HG02571 (cell line): ENCODE measurements around the gene NOP10.
"Not testable (repeated sequence)": the region's sequence is repeated elsewhere in the genome, so short reads cannot be mapped to it uniquely, and the experiment has no call there.

ENCODE experiments used
- ATAC-seq: cut with Tn5 transposase; IDR thresholded peaks from one replicate; pipeline ENCODE4 v1.9.1; 2021; ENCODE audit warnings: mild to moderate bottlenecking, moderate library complexity; ENCODE audit not compliant: unreplicated experiment

The NOP10 gene

GRCh38 chr15:34342737-34343575, at the start of gene NOP10, which contains the start of gene NUTM1:
Gene NOP10 (minus strand): TSS chr15:34343136. CDS start chr15:34343073, 63 bp downstream.
Gene NUTM1 (plus strand): TSS chr15:34343315. CDS start chr15:34343697, 382 bp downstream.
- peak; percentile 89 for ATAC-seq

- not testable (repeated sequence) for ATAC-seq
Measured at GRCh38 chr15:34389594-34390086, 46.7 kb upstream of the NOP10 start.

GRCh38 chr15:34381829-34382521, 39.0 kb upstream of the NOP10 start:
- ATAC-seq = not testable (repeated sequence)

DNA sequence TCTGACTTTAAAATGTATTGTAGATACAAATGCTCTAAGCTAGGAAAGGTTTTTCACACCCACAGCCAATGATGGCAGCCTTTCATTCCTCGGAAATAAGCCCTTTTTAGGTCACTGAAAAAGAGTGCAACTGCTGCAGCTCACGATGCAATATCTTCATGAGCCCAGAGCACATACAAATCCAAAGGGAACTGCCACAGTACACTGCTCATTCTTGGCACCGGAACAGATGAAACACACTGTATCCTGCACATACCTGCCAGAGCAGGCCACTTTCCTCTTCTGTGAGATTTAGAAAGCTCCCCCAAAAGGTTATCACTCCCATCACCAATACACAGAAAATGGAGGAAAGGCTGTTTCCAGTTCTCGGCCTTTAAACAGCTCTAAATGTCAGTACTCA, 37.6 kb upstream of the NOP10 start:
- not testable (repeated sequence) for ATAC-seq

- ATAC-seq = no peak
Measured at GRCh38 chr15:34376856-34377255, 33.9 kb upstream of the NOP10 start.

- not testable (repeated sequence) for ATAC-seq
Measured at GRCh38 chr15:34375541-34375940, 32.6 kb upstream of the NOP10 start.

- no peak for ATAC-seq
Measured at GRCh38 chr15:34374816-34375215, 31.9 kb upstream of the NOP10 start.

- ATAC-seq = no peak
Measured at GRCh38 chr15:34373951-34374350, 31.0 kb upstream of the NOP10 start.

DNA sequence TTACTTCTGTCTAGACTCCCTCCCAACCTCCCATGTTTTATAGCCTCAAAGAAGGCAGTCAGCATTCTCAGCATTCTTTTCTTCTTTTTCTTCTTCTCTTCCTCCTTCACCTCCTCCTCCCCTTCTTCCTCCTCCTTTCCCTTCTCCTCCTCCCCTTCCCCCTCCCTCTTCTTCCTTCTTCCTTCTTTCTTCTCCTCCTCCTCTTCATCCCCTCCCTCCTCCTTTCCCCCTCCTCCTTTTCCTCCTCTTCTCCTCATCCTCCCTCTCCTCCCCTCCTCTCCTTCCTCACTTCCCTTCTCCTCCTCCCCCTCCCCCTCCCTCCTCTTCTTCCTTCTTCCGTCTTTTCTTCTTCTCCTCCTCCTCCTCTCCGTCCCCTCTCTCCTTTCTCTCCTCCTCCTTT, 27.7 kb upstream of the NOP10 start:
- no peak for ATAC-seq

GRCh38 chr15:34370129-34370528, 27.2 kb upstream of the NOP10 start:
- ATAC-seq = no peak

DNA sequence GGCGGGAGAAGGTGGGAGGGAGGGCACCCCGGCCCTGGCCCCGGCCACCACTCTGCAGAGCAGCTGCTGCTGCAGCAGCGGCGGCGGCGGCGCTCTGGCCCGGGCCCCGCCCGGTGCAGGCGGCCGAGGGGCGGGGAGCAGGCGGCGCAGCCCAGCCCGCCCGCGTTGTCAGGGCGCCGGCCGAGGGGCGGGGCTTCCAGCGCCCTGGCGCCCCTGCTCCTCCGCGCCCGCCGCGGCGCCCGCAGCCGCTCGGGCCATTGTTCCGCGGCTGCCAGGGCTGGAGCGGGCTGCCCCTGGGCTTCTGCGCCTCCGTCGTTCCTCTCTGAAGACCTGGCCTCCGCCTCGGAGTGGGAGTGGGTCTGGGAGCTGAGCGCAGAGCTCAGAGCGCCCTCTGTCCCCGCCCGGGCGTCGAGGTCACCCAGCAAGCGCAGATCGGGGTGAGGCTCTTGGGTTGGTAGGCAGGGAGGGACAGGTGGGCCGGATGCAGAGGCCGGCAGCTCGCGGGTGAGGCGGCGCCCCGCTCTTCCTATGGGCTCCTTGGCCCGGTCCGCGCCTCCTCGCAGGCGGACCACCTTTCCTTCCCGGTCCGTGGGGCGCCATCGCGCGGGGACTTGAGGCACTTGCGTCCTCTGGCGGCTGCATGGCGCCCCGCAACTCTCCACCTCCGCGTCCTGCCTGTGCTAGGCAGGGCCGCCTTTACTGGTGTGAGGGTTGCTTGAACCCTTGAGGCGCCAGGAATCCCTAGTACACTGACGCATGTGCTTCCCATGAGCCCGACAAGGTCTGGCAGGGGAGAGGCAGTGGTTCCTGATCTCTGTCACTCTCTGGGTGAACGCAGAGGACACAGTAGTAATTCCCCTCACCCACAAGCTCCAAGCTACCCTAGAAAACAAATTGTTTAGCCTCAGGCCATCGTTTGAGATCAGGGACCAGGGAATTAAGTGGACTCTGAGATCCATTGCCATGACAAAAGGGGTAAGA, 24.5 kb upstream of the NOP10 start, which contains the start of gene LPCAT4:
Gene LPCAT4, minus strand, starts transcription at position 96 of the 981 bp plus-strand sequence. CDS start 96 bp downstream, outside the sequence.
- peak; percentile 79 for ATAC-seq

GRCh38 chr15:34366271-34367065, 23.5 kb upstream of the NOP10 start:
- no peak for ATAC-seq

DNA sequence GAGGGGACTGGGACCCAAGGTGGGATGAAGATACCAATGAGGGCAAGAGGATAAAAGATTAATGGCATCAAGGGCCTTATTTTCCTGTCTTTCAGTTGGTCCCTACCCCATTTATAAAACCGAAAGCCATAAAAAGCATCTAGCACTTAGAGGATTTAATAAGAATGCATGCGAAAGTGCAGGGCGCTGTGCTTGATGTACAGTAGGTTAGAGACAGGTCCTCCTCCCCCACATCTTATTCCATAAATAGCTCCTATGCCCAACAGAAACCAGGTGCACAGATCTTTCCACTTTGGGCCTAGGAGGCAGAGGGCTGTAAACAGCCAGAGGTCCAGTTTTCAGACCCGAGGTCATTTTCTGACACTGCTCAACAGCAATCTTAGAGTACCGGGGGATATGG, 22.9 kb upstream of the NOP10 start:
- ATAC-seq = no peak

- ATAC-seq = no peak
Measured at GRCh38 chr15:34365091-34365825, 22.3 kb upstream of the NOP10 start.

DNA sequence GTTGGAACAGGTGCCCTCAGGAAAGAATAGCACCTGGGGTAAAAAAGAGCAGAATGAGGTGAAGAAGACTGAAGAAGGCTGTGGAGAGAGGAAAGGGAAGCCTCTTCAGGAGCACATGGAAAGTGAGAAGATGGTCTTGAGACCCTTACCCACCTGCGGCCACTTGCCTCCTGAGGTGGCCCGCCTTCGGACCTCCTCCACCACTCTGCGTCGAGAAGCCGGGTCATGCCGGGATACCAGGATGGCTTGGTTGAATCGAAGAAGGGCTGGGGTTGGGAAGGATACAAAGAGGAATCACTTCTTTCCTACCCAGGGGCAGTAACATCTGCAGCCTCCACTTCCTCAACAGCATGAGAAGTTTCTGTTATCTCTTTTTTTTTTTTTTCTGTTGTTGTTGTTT, 21.1 kb upstream of the NOP10 start:
- ATAC-seq = no peak

DNA sequence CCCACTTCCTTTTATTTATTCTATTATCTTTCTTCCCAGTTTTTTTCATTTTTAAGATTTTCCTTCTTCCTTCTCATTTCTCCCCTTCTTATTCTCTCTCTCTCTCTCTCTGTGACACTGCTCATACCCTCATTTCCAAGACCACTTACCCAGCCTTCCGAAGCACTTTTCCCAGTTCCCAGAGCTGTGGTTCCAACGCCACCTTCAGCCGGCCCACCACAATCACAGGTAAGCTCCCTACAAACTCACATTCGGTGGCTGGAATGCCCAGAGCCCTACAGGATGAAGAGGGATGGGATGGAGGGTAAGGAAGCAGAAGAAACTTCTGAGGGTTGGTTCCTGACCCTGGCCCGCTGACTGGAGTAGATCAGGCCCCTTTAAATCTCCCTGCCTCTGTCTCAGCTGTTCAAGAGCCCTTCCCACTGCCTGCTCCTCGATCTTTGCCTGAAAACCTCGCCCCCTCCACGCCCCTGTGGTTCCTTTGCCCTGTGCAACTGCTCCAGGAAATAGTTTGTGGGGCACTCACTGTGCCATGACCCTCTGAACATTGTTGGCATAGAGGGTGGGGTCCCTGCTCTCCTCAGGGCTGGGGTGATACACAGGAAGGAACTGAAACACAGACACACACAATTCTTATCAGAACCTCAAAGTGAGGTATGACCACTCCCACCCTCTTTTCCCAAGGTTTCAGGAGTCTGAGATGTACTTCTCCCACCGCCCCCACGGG, 19.3 kb upstream of the NOP10 start:
- ATAC-seq = no peak

GRCh38 chr15:34361278-34361677, 18.3 kb upstream of the NOP10 start:
- ATAC-seq = no peak

- ATAC-seq = no peak
Measured at GRCh38 chr15:34360298-34360697, 17.4 kb upstream of the NOP10 start.
